Endothelial cell of umbilical vein (primary cell): ENCODE data around the gene MROH2A. TPM values are rescaled to one million over a fixed set of nuclear protein-coding genes. Genes with fewer than 3 reads are reported as not detected.

Source experiments
- BruUV-seq: library from RNA; stranded (reverse); fragments of 400-500 nt; replicated peaks from 2 replicates; lab custom pipeline; 2021; lab: Mats Ljungman, UMichigan
- CTCF ChIA-PET: fragments of 300-600, 350-600 bp; sonication (Branson Sonifier 250); formaldehyde crosslinking; loops from one replicate; lab custom pipeline; 2021; ENCODE audit warnings: antibody characterized with exemption, inconsistent platforms; lab: Charles Lee
- POLR2A ChIA-PET: fragments of 300-600, 350-600 bp; sonication (Branson Sonifier 250); formaldehyde crosslinking; loops from one replicate; lab custom pipeline; 2021; ENCODE audit warnings: antibody characterized with exemption, inconsistent platforms; lab: Charles Lee
- DNase-seq: peaks from one replicate; pipeline ENCODE4 v3.0.0-alpha.2; 2011; ENCODE audit warnings: low read depth, low spot score
- FAIRE-seq: peaks from 2 replicates; lab custom pipeline; 2011; peaks lifted over from hg19 to GRCh38; lab: Jason Lieb, UNC
- H2AFZ ChIP-seq: 2 replicates; pipeline ENCODE4 v1.6.0; 2012; ENCODE audit warnings: low read depth, low read length, control low read depth, inconsistent platforms
- H3K27ac ChIP-seq: 2 replicates; pipeline ENCODE4 v1.5.1; 2011; ENCODE audit warnings: low read depth, mild to moderate bottlenecking, control low read depth, low read length, moderate library complexity; ENCODE audit not compliant: insufficient read depth
- H3K27me3 ChIP-seq, 2 experiments: 2 replicates each; pipeline versions ENCODE4 v1.6.0 to v1.6.1; 2011; ENCODE audit warnings: low read length in 2 of 2, mixed read lengths in 1 of 2; ENCODE audit not compliant: control insufficient read depth in 2 of 2, insufficient read depth in 2 of 2
- H3K36me3 ChIP-seq, 2 experiments: 2 replicates in 1 of 2; 3 replicates in 1 of 2; pipeline ENCODE4 v1.5.1; 2011; ENCODE audit warnings: low read length in 2 of 2, mild to moderate bottlenecking in 1 of 2, moderate library complexity in 1 of 2; ENCODE audit not compliant: control insufficient read depth in 2 of 2, insufficient read depth in 2 of 2; ENCODE audit errors: extremely low read depth in 1 of 2
- H3K4me1 ChIP-seq: 3 replicates; pipeline ENCODE4 v1.5.1; 2011; ENCODE audit warnings: mild to moderate bottlenecking, low read length; ENCODE audit not compliant: control insufficient read depth, insufficient read depth; ENCODE audit errors: extremely low read depth
- H3K4me2 ChIP-seq: 2 replicates; pipeline ENCODE4 v1.6.1; 2011; ENCODE audit warnings: low read length, control low read depth, mixed read lengths; ENCODE audit not compliant: insufficient read depth
- H3K4me3 ChIP-seq, 3 experiments: fragments of 200-600 bp in 1 of 3; sonication (generic), shearing (Covaris generic) in 1 of 3; replicated peaks in 1 of 3; 2 replicates each; pipeline ENCODE4 v1.5.1; 2011 to 2016; ENCODE audit warnings: control low read depth in 3 of 3, low read length in 3 of 3, mild to moderate bottlenecking in 2 of 3, inconsistent platforms in 1 of 3, low read depth in 1 of 3, moderate library complexity in 1 of 3; ENCODE audit not compliant: insufficient read depth in 1 of 3
- H3K79me2 ChIP-seq: 2 replicates; pipeline ENCODE4 v1.6.0; 2012; ENCODE audit warnings: low read length, inconsistent platforms; ENCODE audit not compliant: control insufficient read depth, insufficient read depth
- H3K9ac ChIP-seq: replicated peaks from 2 replicates; pipeline ENCODE3; 2011; ENCODE audit warnings: low read length, control low read depth; ENCODE audit not compliant: insufficient read depth; ENCODE audit errors: extremely low read depth
- H3K9me1 ChIP-seq: replicated peaks from 3 replicates; pipeline ENCODE4 v1.6.0; 2011; ENCODE audit warnings: mild to moderate bottlenecking, low read length; ENCODE audit not compliant: control insufficient read depth, insufficient read depth; ENCODE audit errors: extremely low read depth
- H3K9me3 ChIP-seq: replicated peaks from 2 replicates; pipeline ENCODE4 v1.5.1; 2012; ENCODE audit warnings: low read length, inconsistent platforms; ENCODE audit not compliant: control insufficient read depth, insufficient read depth
- H4K20me1 ChIP-seq: replicated peaks from 2 replicates; pipeline ENCODE3; 2011; ENCODE audit warnings: mild to moderate bottlenecking, low read length; ENCODE audit not compliant: control insufficient read depth, insufficient read depth; ENCODE audit errors: extremely low read depth
- CTCF ChIP-seq, 2 donors: IDR thresholded peaks; 1 replicate in 1 of 2; 2 replicates in 1 of 2; pipeline ENCODE4 v1.5.1; 2011; ENCODE audit warnings: low read length in 2 of 2, mild to moderate bottlenecking in 2 of 2, moderate library complexity in 2 of 2, control low read depth in 1 of 2, inconsistent platforms in 1 of 2, low read depth in 1 of 2; ENCODE audit not compliant: insufficient read depth in 1 of 2; ENCODE audit errors: extremely low read depth in 1 of 2
- EZH2 ChIP-seq: IDR thresholded peaks from 2 replicates; pipeline ENCODE4 v1.6.1; 2012; ENCODE audit warnings: borderline replicate concordance, low read depth, mild to moderate bottlenecking, moderate library complexity, low read length, inconsistent platforms; ENCODE audit not compliant: severe bottlenecking
- FOS ChIP-seq: IDR thresholded peaks from 2 replicates; pipeline ENCODE4 v1.6.1; 2011; ENCODE audit warnings: mild to moderate bottlenecking, low read length, moderate library complexity, borderline replicate concordance; ENCODE audit not compliant: insufficient read depth
- GATA2 ChIP-seq: IDR thresholded peaks from 2 replicates; pipeline ENCODE4 v1.7.0; 2011; ENCODE audit warnings: low read depth, mild to moderate bottlenecking, moderate library complexity, mixed read lengths, low read length; ENCODE audit not compliant: insufficient read length, insufficient read depth
- JUN ChIP-seq: IDR thresholded peaks from 2 replicates; pipeline ENCODE4 v1.6.1; 2011; ENCODE audit warnings: borderline replicate concordance, low read depth; ENCODE audit not compliant: insufficient read length, insufficient read depth
- MAX ChIP-seq: IDR thresholded peaks from 2 replicates; pipeline ENCODE4 v1.6.1; 2011; ENCODE audit not compliant: insufficient read depth, insufficient read length
- MYC ChIP-seq: IDR thresholded peaks from one replicate; pipeline ENCODE4 v1.6.1; 2011; ENCODE audit warnings: mild to moderate bottlenecking, low read depth, low read length
- POLR2A ChIP-seq: IDR thresholded peaks from 2 replicates; pipeline ENCODE4 v1.6.1; 2012; ENCODE audit warnings: low read depth, mild to moderate bottlenecking, control low read depth, low read length
- POLR2AphosphoS5 ChIP-seq: IDR thresholded peaks from 2 replicates; pipeline ENCODE4 v1.6.1; 2012; ENCODE audit warnings: low read depth, mild to moderate bottlenecking, control low read depth, low read length, moderate library complexity; ENCODE audit not compliant: insufficient read depth
- dilution Hi-C: fragments of 300-500 bp; cut with MboI; formaldehyde crosslinking; loops from one replicate; pipeline ENCODE4 v1.15.0; 2019; ENCODE audit warnings: low sequenced_read_pairs; ENCODE audit not compliant: extremely low pct_ligation_motif_present
- intact Hi-C: fragments of 100-400 bp; cut with micrococcal nuclease; formaldehyde crosslinking; loops from one replicate; pipeline ENCODE4 v1.10.0; 2022
- polyA plus RNA-seq, 4 experiments: library from polyadenylated mRNA; depleted of rRNA in 3 of 4; stranded (reverse) in 3 of 4; unstranded in 1 of 4; fragments of >200 nt; gene quantifications; 2 replicates each; pipeline versions ENCODE4 v1.2.1 to v1.2.3, GENCODE V29; 2011 to 2012; ENCODE audit warnings: missing spikeins in 1 of 4
- total RNA-seq: library from RNA; stranded (reverse); gene quantifications from 2 replicates; pipeline ENCODE4 v1.2.3, GENCODE V29; 2021

Gene MROH2A
- total and polyA plus RNA-seq, 2 donors (not counting 3 experiments of a cell fraction or from before 2014, with no cell fraction given): not detected

DNA sequence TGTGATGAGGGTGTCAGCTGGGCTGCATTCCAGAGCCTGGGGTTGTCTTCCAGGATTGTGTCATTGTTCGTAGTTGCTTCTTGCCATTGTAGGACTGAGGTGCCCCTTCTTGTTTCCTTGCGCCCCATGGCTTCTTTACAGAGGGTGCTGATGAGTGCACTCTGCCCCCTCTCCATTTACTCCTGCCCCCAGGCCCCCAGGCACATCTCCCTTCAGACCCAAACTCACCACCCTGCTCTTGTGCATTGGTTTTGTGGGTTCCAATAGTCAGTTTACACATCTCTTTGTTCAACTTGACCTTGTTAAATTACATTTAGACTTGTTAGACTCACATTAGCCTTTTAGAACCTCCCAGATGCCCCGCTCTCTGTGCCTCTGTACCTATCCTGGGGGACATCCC, 43.1 kb downstream of the MROH2A start:
- no peaks in the 10 kb centered on the region for H3K36me3 ChIP-seq
- POLR2A ChIA-PET: no interaction called here
- no peak overlapping the region for H3K4me3 ChIP-seq
- no peak for DNase-seq
- no peaks in the 10 kb centered on the region for H4K20me1 ChIP-seq
- H3K9ac ChIP-seq: no peak overlapping the region
- H3K27me3 ChIP-seq: no peaks in the 10 kb centered on the region
- TF ChIP-seq POLR2A (no peak), POLR2AphosphoS5 (no peak), MAX (no peak), CTCF (IDR thresholded peaks at IDR 0.05; ENCODE audit: extremely low read depth in 1 of 2, insufficient read depth in 1 of 2, low read depth in 1 of 2, low read length in 2 of 2) (no peak), EZH2 (no peak), FOS (no peak), MYC (no peak), JUN (no peak), GATA2 (no peak)
- intact Hi-C loops: no loop called here
- CTCF ChIA-PET: no interaction called here
- no peaks in the 10 kb centered on the region for H3K9me3 ChIP-seq
- dilution Hi-C loops: no loop called here
- H3K4me1 ChIP-seq: no peaks in the 10 kb centered on the region
- H3K9me1 ChIP-seq: no peaks in the 10 kb centered on the region
- H3K4me2 ChIP-seq: no peak overlapping the region
- no peak for FAIRE-seq
- H3K79me2 ChIP-seq: no peaks in the 10 kb centered on the region
- no peak overlapping the region for H3K27ac ChIP-seq
- no peak overlapping the region for H2AFZ ChIP-seq
- no TSS peak for BruUV-seq
